K562 (cell line): ENCODE results near the gene SCAMP5. TPM values are rescaled to one million over a fixed set of nuclear protein-coding genes. Genes with fewer than 3 reads are reported as not detected.

Source experiments
- ATAC-seq: fragments of 200-7000 bp; cut with Tn5 transposase; 3 replicates; pipeline ENCODE4 v1.9.1; 2020; ENCODE audit warnings: moderate library complexity
- BruUV-seq: library from RNA; stranded (reverse); fragments of 400-500 nt; replicated peaks from 2 replicates; lab custom pipeline; 2021; lab: Mats Ljungman, UMichigan
- CTCF ChIA-PET: fragments of 300-600 bp; formaldehyde crosslinking; extraction: SDS; loops from one replicate; lab custom pipeline; 2021; ENCODE audit warnings: low intra/inter-chr PET ratio; lab: Yijun Ruan, JAX
- POLR2A ChIA-PET: fragments of 300-600, 350-650 bp; sonication (Branson Sonifier 250); formaldehyde crosslinking; extraction: SDS; loops from one replicate; lab custom pipeline; 2021; ENCODE audit warnings: antibody characterized with exemption, inconsistent platforms; lab: Yijun Ruan, JAX
- DNase-seq, 4 experiments: peaks; one replicate each; pipeline versions ENCODE4 v3.0.0 to v3.0.0-alpha.2; 2011 to 2018; ENCODE audit warnings: low spot score in 3 of 4, mixed read lengths in 3 of 4; ENCODE audit errors: extremely low read depth in 1 of 4
- FAIRE-seq: peaks from 2 replicates; lab custom pipeline; 2011; peaks lifted over from hg19 to GRCh38; lab: Jason Lieb, UNC
- H2AFZ ChIP-seq: 2 replicates; pipeline ENCODE4 v1.6.0; 2011; ENCODE audit warnings: low read depth, low read length, control low read depth, inconsistent platforms
- H3K27ac ChIP-seq: fragments of 200-600 bp; 3 replicates; pipeline ENCODE4 v1.8.0; 2011; ENCODE audit warnings: low read depth, mild to moderate bottlenecking, control low read depth, inconsistent platforms, low read length, moderate library complexity, mixed read lengths; ENCODE audit errors: extremely low read depth
- H3K27me3 ChIP-seq, 2 experiments: fragments of 300-600 bp in 1 of 2; 2 replicates in 1 of 2; 3 replicates in 1 of 2; pipeline versions ENCODE4 v1.6.0 to v1.8.0; 2011; ENCODE audit warnings: inconsistent platforms in 2 of 2, low read length in 2 of 2, mild to moderate bottlenecking in 1 of 2, mixed read lengths in 1 of 2, moderate library complexity in 1 of 2; ENCODE audit not compliant: control insufficient read depth in 2 of 2, insufficient read depth in 2 of 2
- H3K36me3 ChIP-seq: fragments of 300-600 bp; 3 replicates; pipeline ENCODE4 v1.8.0; 2011; ENCODE audit warnings: mild to moderate bottlenecking, low read length, inconsistent platforms; ENCODE audit not compliant: control insufficient read depth, insufficient read depth
- H3K4me1 ChIP-seq, 2 experiments: fragments of 200-600 bp in 1 of 2; replicated peaks in 1 of 2; 2 replicates in 1 of 2; 3 replicates in 1 of 2; pipeline versions ENCODE4 v1.5.1 to v1.8.0; 2011; ENCODE audit warnings: inconsistent platforms in 2 of 2, low read length in 2 of 2, mild to moderate bottlenecking in 1 of 2, mixed read lengths in 1 of 2, moderate library complexity in 1 of 2; ENCODE audit not compliant: control insufficient read depth in 2 of 2, insufficient read depth in 2 of 2
- H3K4me2 ChIP-seq: 2 replicates; pipeline ENCODE4 v1.6.1; 2011; ENCODE audit warnings: low read length, control low read depth, inconsistent platforms, mixed read lengths; ENCODE audit not compliant: insufficient read depth
- H3K4me3 ChIP-seq: fragments of 200-600 bp; sonication (generic), shearing (Covaris generic); 2 replicates; pipeline ENCODE4 v1.5.1; 2016; ENCODE audit warnings: control low read depth, inconsistent platforms
- H3K79me2 ChIP-seq: fragments of 200-600 bp; 3 replicates; pipeline ENCODE4 v1.8.0; 2011; ENCODE audit warnings: low read length, inconsistent platforms; ENCODE audit not compliant: control insufficient read depth, insufficient read depth
- H3K9ac ChIP-seq, 2 experiments: 2 replicates each; pipeline versions ENCODE4 v1.6.0 to v1.6.1; 2011; ENCODE audit warnings: low read depth in 2 of 2, low read length in 2 of 2, control low read depth in 1 of 2, inconsistent platforms in 1 of 2, mild to moderate bottlenecking in 1 of 2, mixed read lengths in 1 of 2; ENCODE audit not compliant: insufficient read depth in 1 of 2
- H3K9me1 ChIP-seq: one replicate; pipeline ENCODE4 v1.6.0; 2011; ENCODE audit warnings: inconsistent platforms, mild to moderate bottlenecking, low read length, moderate library complexity; ENCODE audit not compliant: control insufficient read depth, insufficient read depth
- H3K9me3 ChIP-seq: replicated peaks from 2 replicates; pipeline ENCODE4 v1.5.1; 2011; ENCODE audit warnings: low read depth, low read length, inconsistent platforms; ENCODE audit not compliant: control insufficient read depth, insufficient read depth
- H4K20me1 ChIP-seq: replicated peaks from 2 replicates; pipeline ENCODE4 v1.6.1; 2011; ENCODE audit warnings: low read length, inconsistent platforms, mixed read lengths; ENCODE audit not compliant: control insufficient read depth, insufficient read depth
- ATF3 ChIP-seq, 2 experiments: fragments of 450-650 bp in 1 of 2; sonication (generic) in 1 of 2; formaldehyde crosslinking in 1 of 2; IDR thresholded peaks in 1 of 2; conservative IDR thresholded peaks in 1 of 2; 2 replicates each; pipeline versions ENCODE4 v1.6.1 to v1.8.1; 2016 to 2023; ENCODE audit warnings: mild to moderate bottlenecking in 2 of 2, moderate library complexity in 2 of 2, inconsistent platforms in 1 of 2, missing genetic modification reagents in 1 of 2
- CREB1 ChIP-seq, 2 experiments: sonication (generic) in 1 of 2; formaldehyde crosslinking in 1 of 2; IDR thresholded peaks; 2 replicates each; pipeline versions ENCODE4 v1.6.1 to v1.8.0; 2012 to 2022; ENCODE audit warnings: inconsistent platforms in 1 of 2, mild to moderate bottlenecking in 1 of 2, missing genetic modification reagents in 1 of 2, moderate library complexity in 1 of 2
- ZNF232 ChIP-seq: sonication (generic); formaldehyde crosslinking; IDR thresholded peaks from 2 replicates; pipeline ENCODE4 v1.8.0; 2022; ENCODE audit warnings: mild to moderate bottlenecking, missing genetic modification reagents
- WGBS: fragments of 100-300 bp; shearing (Covaris generic); methylation state at CpG from one replicate; pipeline ENCODE4 v1.1.6; 2016; ENCODE audit warnings: low coverage, mixed read lengths; ENCODE audit not compliant: insufficient coverage; ENCODE audit errors: missing lambda C conversion rate; 5-methylcytosine and 5-hydroxymethylcytosine counted together
- in situ Hi-C: fragments of 300-500 bp; cut with MboI; formaldehyde crosslinking; loops from 4 replicates; pipeline ENCODE4 v1.15.0; 2018; ENCODE audit warnings: inconsistent platforms, mixed read lengths
- intact Hi-C: fragments of 100-400 bp; cut with micrococcal nuclease; formaldehyde crosslinking; loops from 2 replicates; pipeline ENCODE4 v1.14.2; 2022
- polyA plus RNA-seq, 8 experiments: library from polyadenylated mRNA; depleted of rRNA in 4 of 8; stranded (reverse) in 5 of 8; unstranded in 3 of 8; fragments of >200 nt; fragmentation: Nextera tagmentation in 2 of 8; fragmentation: Illumina TruSeq in 1 of 8; extraction: Ambion mirVana in 2 of 8; extraction: Trizol in 1 of 8; gene quantifications; 2 replicates each; pipeline versions ENCODE4 v1.2.1 to v1.2.3, GENCODE V29; 2011 to 2014; ENCODE audit warnings: inconsistent platforms in 1 of 8, missing spikeins in 1 of 8
- total RNA-seq, 7 experiments: library from RNA; depleted of rRNA in 6 of 7; stranded (reverse); fragments of >200 nt in 6 of 7; fragmentation: Illumina TruSeq in 2 of 7; extraction: Trizol in 2 of 7; gene quantifications; 2 replicates each; pipeline versions ENCODE4 v1.2.1 to v1.2.3, GENCODE V29; 2011 to 2021; ENCODE audit warnings: low replicate concordance in 1 of 7

The SCAMP5 gene
- total and polyA plus RNA-seq, 9 of the 15 experiments (the other 6 are each of a cell fraction or from before 2014, with no cell fraction given) = 0.09 to 0.29 (median 0.19) TPM; not detected in 5

GRCh38 chr15:74983725-74984231 lies 11.6 kb upstream of the SCAMP5 start:
- no peak overlapping the region for H2AFZ ChIP-seq
- BruUV-seq = no TSS peak
- no peaks in the 10 kb centered on the region; the same call in 1 of the 2 replicates for H3K9me3 ChIP-seq
- H3K9ac ChIP-seq = no peak overlapping the region
- H3K27ac ChIP-seq = no peak overlapping the region
- ChIA-PET POLR2A (interaction anchor here (0.7 kb wide), 1 partner anchor 220 kb away, joined by 3 read pairs; no protein-coding TSS in a partner anchor), CTCF (no interaction called here)
- no peaks in the 10 kb centered on the region for H3K4me1 ChIP-seq
- H3K27me3 ChIP-seq = peaks cover 20 to 44% of the 10 kb centered on the region in 2 experiments
- TF ChIP-seq ATF3 (IDR thresholded peaks at IDR 0.05) (peak; percentile 45; the same call in 1 of the 2 replicates), ATF3 (CRISPR knock-in tag; conservative IDR thresholded peaks at IDR 0.05) (no peak), ZNF232 (CRISPR knock-in tag) (no peak), CREB1 (IDR thresholded peaks at IDR 0.05) (no peak), CREB1 (CRISPR knock-in tag; IDR thresholded peaks at IDR 0.05) (no peak)
- intact Hi-C loops = no loop called here
- ATAC-seq (no peak), DNase-seq (peak in 1 of 4 experiments; percentile 9), FAIRE-seq (no peak)
- no peaks in the 10 kb centered on the region; the same call in 1 of the 2 replicates for H4K20me1 ChIP-seq
- in situ Hi-C loops = no loop called here
- 0% methylated on average over 4 of the region's 4 CpGs for WGBS
- H3K4me3 ChIP-seq = no peak overlapping the region
- no peaks in the 10 kb centered on the region for H3K79me2 ChIP-seq
- no peaks in the 10 kb centered on the region for H3K9me1 ChIP-seq
- no peaks in the 10 kb centered on the region for H3K36me3 ChIP-seq
- no peak overlapping the region for H3K4me2 ChIP-seq
